ENCODE results near the gene NUCKS1. TPM values are rescaled to one million over a fixed set of nuclear protein-coding genes. Genes with fewer than 3 reads are reported as not detected.

Gene NUCKS1
- total and polyA plus RNA-seq, 2 of the 13 experiments (the other 11 are each of a cell fraction or from before 2014, with no cell fraction given), result 35.5 to 117 TPM

DNA sequence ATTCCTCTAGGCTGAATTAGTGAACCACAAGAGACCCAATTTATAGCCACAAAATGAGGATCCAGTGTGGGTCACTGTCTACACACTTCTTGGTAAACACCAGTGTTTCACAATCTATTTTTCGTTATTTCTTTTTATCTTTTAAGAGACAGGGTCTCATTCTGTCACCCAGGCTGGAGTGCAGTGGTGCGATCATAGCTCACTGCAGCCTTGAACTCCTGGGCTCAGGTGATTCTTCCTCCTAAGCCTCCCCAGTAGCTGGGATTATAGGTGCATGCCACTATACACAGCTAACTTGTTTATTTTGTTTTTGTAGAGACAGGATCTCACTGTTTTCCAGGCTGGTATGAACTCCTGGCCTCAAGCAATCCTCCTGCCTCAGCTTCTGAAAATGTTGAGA lies 40.3 kb downstream of the NUCKS1 start (continued):
- no peak for TF ChIP-seq ZBTB40 (IDR thresholded peaks at IDR 0.05)
- TF ChIP-seq ZBTB40 (CRISPR knock-in tag; IDR thresholded peaks at IDR 0.05), result no peak
- no peak for TF ChIP-seq PRPF4 (IDR thresholded peaks at IDR 0.05; ENCODE audit: low read depth, low read length, poor library complexity, severe bottlenecking)
- TF ChIP-seq RXRA (CRISPR knock-in tag; IDR thresholded peaks at IDR 0.05), result peak; percentile 70; the same call in 1 of the 2 replicates
- TF ChIP-seq ZNF615 (CRISPR knock-in tag; IDR thresholded peaks at IDR 0.05; ENCODE audit: borderline replicate concordance), result no peak
- TF ChIP-seq TCF12 (IDR thresholded peaks at IDR 0.05), result no peak
- TF ChIP-seq TCF12 (CRISPR knock-in tag; IDR thresholded peaks at IDR 0.05), result 0 out of 2 replicates have a peak, but pooled peaks have one; percentile 43
- TF ChIP-seq, protein P1, sequence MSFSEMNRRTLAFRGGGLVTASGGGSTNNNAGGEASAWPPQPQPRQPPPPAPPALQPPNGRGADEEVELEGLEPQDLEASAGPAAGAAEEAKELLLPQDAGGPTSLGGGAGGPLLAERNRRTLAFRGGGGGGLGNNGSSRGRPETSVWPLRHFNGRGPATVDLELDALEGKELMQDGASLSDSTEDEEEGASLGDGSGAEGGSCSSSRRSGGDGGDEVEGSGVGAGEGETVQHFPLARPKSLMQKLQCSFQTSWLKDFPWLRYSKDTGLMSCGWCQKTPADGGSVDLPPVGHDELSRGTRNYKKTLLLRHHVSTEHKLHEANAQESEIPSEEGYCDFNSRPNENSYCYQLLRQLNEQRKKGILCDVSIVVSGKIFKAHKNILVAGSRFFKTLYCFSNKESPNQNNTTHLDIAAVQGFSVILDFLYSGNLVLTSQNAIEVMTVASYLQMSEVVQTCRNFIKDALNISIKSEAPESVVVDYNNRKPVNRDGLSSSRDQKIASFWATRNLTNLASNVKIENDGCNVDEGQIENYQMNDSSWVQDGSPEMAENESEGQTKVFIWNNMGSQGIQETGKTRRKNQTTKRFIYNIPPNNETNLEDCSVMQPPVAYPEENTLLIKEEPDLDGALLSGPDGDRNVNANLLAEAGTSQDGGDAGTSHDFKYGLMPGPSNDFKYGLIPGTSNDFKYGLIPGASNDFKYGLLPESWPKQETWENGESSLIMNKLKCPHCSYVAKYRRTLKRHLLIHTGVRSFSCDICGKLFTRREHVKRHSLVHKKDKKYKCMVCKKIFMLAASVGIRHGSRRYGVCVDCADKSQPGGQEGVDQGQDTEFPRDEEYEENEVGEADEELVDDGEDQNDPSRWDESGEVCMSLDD (CRISPR knock-in tag; IDR thresholded peaks at IDR 0.05; ENCODE audit: borderline replicate concordance), result no peak
- no peak for TF ChIP-seq HNRNPK (IDR thresholded peaks at IDR 0.05; ENCODE audit: low read depth, low read length, poor library complexity, severe bottlenecking)
- TF ChIP-seq TOPORS (CRISPR knock-in tag; IDR thresholded peaks at IDR 0.05), result no peak
- TF ChIP-seq SMYD3 (CRISPR knock-in tag; IDR thresholded peaks at IDR 0.05), result no peak
- no peak for TF ChIP-seq ZSCAN21 (CRISPR knock-in tag; IDR thresholded peaks at IDR 0.05; ENCODE audit: borderline replicate concordance)

Data from HepG2 (cell line).